Measurements from ENCODE around the gene PPBP. TPM values are rescaled to one million over a fixed set of nuclear protein-coding genes. Genes with fewer than 3 reads are reported as not detected.
"Not testable (repeated sequence)": the region's sequence is repeated elsewhere in the genome, so short reads cannot be mapped to it uniquely, and the experiment has no call there.

The PPBP gene
- total and polyA plus RNA-seq, 8 donors = 2.6 to 49.8 (median 30.4) TPM

DNA sequence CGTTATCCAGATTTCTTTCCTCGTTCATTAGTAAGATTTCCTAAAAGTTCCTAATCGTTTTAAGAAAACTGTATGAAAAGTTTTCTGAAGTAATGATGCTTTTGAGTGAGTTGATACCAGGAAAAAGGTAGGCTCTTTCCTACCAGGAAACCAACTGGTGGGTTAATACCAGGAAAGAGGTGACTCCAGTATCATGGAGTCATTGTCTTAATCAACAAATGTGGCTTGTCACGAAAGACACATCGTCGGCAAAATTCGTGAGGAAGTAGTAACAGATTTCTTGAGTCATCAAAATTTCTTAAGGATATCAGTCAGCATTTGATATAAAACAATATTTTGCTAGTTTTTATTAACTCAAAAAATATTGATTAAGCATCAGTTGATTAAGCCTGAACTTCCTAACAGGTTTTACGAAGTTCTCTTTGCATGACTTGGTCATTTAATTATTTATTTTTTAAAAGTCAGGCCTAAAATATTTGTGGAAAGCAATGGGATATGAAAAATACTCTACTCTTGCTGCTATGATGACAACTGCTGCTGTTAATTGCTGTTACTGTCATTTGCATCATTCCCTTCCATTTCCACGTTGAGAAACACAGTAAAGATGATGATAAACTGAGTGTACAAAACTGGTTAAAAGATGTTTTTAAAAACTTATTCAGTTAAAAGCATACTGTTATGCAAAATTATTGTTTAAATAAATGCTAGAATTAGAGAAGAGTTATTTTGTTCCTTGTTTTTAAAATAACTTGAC lies 3.2 kb upstream of the PPBP start:
- Histone ChIP-seq H3K4me1 (no peaks in the 10 kb centered on the region), H3K4me3 (no peak overlapping the region), H3K27ac (no peak overlapping the region), H3K27me3 (peaks cover under 1 to 1% of the 10 kb centered on the region in 2 donors), H3K9me3 (no peaks in the 10 kb centered on the region), H3K36me3 (no peaks in the 10 kb centered on the region)
- intact Hi-C loops (cut with DNase I) = no loop called here
- ATAC-seq (no peak), DNase-seq (no peak)
- TF ChIP-seq, protein P1, sequence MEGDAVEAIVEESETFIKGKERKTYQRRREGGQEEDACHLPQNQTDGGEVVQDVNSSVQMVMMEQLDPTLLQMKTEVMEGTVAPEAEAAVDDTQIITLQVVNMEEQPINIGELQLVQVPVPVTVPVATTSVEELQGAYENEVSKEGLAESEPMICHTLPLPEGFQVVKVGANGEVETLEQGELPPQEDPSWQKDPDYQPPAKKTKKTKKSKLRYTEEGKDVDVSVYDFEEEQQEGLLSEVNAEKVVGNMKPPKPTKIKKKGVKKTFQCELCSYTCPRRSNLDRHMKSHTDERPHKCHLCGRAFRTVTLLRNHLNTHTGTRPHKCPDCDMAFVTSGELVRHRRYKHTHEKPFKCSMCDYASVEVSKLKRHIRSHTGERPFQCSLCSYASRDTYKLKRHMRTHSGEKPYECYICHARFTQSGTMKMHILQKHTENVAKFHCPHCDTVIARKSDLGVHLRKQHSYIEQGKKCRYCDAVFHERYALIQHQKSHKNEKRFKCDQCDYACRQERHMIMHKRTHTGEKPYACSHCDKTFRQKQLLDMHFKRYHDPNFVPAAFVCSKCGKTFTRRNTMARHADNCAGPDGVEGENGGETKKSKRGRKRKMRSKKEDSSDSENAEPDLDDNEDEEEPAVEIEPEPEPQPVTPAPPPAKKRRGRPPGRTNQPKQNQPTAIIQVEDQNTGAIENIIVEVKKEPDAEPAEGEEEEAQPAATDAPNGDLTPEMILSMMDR (IDR thresholded peaks at IDR 0.05) = no peak

DNA sequence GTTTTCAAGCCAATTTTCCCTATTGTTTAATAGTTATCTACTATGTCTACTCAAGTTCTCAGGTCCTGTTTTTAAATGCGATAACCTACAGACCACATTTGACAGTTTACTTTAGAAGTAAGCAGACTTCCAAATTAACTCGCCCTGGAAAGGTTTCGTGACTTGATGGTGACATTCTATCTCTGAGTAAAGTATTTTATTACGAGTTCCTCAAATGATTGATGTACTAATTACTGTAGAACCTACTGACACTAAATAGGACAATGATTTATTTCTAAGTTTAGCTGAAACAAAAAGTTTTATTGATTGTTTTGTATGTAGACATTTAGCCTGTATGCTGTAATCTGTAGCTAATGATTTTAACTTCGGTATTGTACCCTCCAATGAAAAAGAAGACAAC lies 1.9 kb upstream of the PPBP start:
- no peaks in the 10 kb centered on the region for H3K4me1 ChIP-seq
- H3K4me3 ChIP-seq = no peak overlapping the region
- no peaks in the 10 kb centered on the region for H3K9me3 ChIP-seq
- no peaks in the 10 kb centered on the region for H3K27me3 ChIP-seq
- TF ChIP-seq, protein P1 (IDR thresholded peaks at IDR 0.05) = no peak
- intact Hi-C loops (cut with DNase I) = no loop called here
- ATAC-seq (no peak), DNase-seq (no peak)
- H3K27ac ChIP-seq = no peak overlapping the region
- no peaks in the 10 kb centered on the region for H3K36me3 ChIP-seq

DNA sequence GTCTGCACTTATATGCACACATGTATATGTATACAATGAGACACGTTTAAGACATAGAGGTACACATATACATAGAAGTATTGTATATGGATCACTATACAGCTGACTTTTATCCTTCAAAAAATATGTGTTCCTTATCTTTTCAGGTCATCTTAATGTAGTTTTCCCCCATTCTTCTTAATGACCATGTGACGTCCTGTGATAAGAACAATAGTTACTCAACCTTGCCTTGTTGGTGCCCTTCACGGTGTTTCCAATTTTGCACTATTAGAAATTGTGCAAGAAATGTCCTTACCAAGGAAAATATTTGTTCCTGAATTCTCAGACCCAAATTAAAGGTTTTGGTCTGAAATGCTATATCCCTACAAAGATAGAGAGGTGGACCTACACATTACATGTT lies 1.0 kb upstream of the PPBP start:
- TF ChIP-seq, protein P1 (IDR thresholded peaks at IDR 0.05) = no peak
- DNase-seq = no peak
- H3K27ac ChIP-seq = no peak overlapping the region
- H3K36me3 ChIP-seq = no peaks in the 10 kb centered on the region
- H3K4me3 ChIP-seq = no peak overlapping the region
- ATAC-seq = no peak
- intact Hi-C loops (cut with DNase I) = no loop called here
- no peaks in the 10 kb centered on the region for H3K9me3 ChIP-seq
- H3K4me1 ChIP-seq = no peaks in the 10 kb centered on the region
- H3K27me3 ChIP-seq = no peaks in the 10 kb centered on the region

DNA sequence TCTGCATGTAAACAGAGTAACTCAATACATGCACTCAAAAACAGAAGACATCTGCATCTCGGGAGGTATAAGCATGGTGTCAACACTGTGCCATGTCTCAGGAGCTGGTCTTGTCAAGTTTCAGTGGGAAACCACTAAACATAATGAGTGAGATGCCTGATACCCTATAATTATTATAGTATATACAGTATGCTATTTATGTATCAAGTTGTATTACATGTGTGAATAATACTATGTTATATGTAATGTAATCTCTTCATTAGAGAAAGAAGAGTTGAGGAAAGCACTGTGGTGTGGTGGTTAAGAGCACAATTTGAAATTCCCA lies 2.5 kb downstream of the PPBP start:
- H3K27ac ChIP-seq = no peak overlapping the region
- no peak overlapping the region for H3K4me3 ChIP-seq
- H3K4me1 ChIP-seq = no peaks in the 10 kb centered on the region
- peaks cover 0 to 15% of the 10 kb centered on the region in 2 donors for H3K27me3 ChIP-seq
- DNase-seq = no peak
- intact Hi-C loops (cut with DNase I) = no loop called here
- ATAC-seq = no peak
- no peaks in the 10 kb centered on the region for H3K36me3 ChIP-seq
- H3K9me3 ChIP-seq = no peaks in the 10 kb centered on the region
- TF ChIP-seq, protein P1 (IDR thresholded peaks at IDR 0.05) = no peak

DNA sequence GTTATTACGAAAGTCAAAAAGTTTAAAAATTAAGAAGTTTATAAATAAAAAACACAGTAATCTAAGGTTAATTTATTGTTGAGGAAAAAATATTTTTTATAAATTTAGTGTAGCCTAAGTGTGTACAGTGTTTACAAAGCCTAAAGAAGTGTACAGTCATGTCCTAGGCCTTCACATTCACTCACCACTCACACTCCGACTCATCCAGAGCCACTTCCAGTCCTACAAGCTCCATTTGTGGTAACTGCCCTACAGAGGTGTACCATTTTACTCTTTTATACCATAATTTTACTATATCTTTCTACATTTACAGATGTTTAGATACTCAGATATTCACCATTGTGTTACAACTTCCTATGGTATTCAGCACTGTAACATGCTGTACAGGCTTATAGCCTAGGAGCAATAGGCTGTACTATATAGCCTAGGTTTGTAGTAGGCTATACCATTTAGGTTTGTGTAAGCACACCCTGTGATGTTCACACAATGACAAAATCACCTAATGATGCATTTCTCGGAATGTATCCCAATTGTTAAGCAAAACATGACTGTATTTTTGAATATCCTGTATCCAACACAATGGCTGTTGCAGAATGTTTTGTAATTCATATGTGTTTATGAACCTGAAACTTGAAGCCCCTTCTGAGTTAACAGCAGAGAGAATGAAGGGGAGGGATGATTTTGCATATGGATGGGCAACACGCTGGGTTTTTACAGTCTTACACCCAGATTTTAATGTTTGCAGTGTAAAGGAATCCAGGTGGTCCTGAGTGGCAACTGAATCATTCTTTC lies 3.1 kb downstream of the PPBP start:
- ATAC-seq = no peak
- TF ChIP-seq, protein P1 (IDR thresholded peaks at IDR 0.05) = no peak

DNA sequence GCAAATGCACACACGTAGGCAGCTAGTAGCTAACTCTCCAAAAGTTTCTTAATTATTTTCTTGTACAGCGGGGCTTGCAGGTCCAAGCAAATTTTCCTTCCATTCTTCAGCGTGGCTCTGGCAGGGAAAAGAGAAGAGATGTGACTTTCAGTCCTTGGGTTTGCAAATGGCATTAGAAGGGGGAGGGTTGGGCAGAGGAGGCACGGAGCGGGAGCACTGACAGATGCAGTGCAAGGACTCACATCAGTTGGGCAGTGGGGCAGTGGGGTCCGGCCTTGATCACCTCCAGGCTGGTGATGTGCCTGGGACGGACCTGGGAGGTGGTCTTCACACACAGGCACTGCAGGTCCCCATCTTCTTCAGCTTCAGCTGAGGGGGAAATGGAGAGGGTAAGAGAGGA lies 6.8 kb downstream of the PPBP start:
- ATAC-seq, H3K4me3 ChIP-seq, DNase-seq: not testable (repeated sequence)

More for the DNA sequence above, 3.1 kb downstream of the PPBP start:
- H3K27me3 ChIP-seq = peaks cover 0 to 15% of the 10 kb centered on the region in 2 donors
- no peaks in the 10 kb centered on the region for H3K4me1 ChIP-seq
- no peak overlapping the region for H3K4me3 ChIP-seq
- no peaks in the 10 kb centered on the region for H3K9me3 ChIP-seq
- intact Hi-C loops (cut with DNase I) = no loop called here
- H3K36me3 ChIP-seq = no peaks in the 10 kb centered on the region
- no peak for DNase-seq
- H3K27ac ChIP-seq = no peak overlapping the region

More for the DNA sequence above, 6.8 kb downstream of the PPBP start:
- peaks cover 0 to 15% of the 10 kb centered on the region in 2 donors for H3K27me3 ChIP-seq
- H3K27ac ChIP-seq; H3K9me3 ChIP-seq; intact Hi-C loops (cut with DNase I); H3K36me3 ChIP-seq; H3K4me1 ChIP-seq: not testable (repeated sequence)

Data from left lung (tissue), 10 donors.